ENCODE measurements around the gene DACT3.

- TF ChIP-seq CTCF (IDR thresholded peaks at IDR 0.05; ENCODE audit: poor library complexity, severe bottlenecking): no peak
- TF ChIP-seq EZH2 (IDR thresholded peaks at IDR 0.05; ENCODE audit: borderline replicate concordance, insufficient read depth, low read length, poor library complexity, severe bottlenecking): no peak
- no peak for TF ChIP-seq POLR2AphosphoS5 (IDR thresholded peaks at IDR 0.05)
These were observed 40.7 kb downstream of the DACT3 start for GRCh38 chr19:46620267-46620666.

Measured in neural cell (in vitro differentiated cells).